GM19455 (cell line): ENCODE measurements around the gene IRAK4.

ENCODE experiments used
- ATAC-seq: cut with Tn5 transposase; IDR thresholded peaks from one replicate; pipeline ENCODE4 v1.9.1; 2021; ENCODE audit not compliant: unreplicated experiment

Gene IRAK4

GRCh38 chr12:43764528-43764927, 5.8 kb downstream of the IRAK4 start:
- no peak for ATAC-seq

- ATAC-seq, result no peak
Observed at GRCh38 chr12:43766291-43766690, 7.5 kb downstream of the IRAK4 start.

GRCh38 chr12:43776498-43776897, 17.7 kb downstream of the IRAK4 start:
- ATAC-seq, result no peak

- no peak for ATAC-seq
Observed at GRCh38 chr12:43786899-43787693, 28.3 kb downstream of the IRAK4 start.

- ATAC-seq, result no peak
Observed at GRCh38 chr12:43789941-43790340, 31.2 kb downstream of the IRAK4 start.

GRCh38 chr12:43795716-43796280, 37.0 kb downstream of the IRAK4 start:
- ATAC-seq, result no peak

GRCh38 chr12:43797561-43798217, 38.9 kb downstream of the IRAK4 start:
- no peak for ATAC-seq

- peak; percentile 21 for ATAC-seq
Observed at GRCh38 chr12:43805149-43805859, 46.6 kb downstream of the IRAK4 start.

GRCh38 chr12:43805860-43806736, 47.3 kb downstream of the IRAK4 start, which contains the start of gene TWF1:
Gene TWF1, minus strand, starts transcription at chr12:43806317. Its CDS starts 72 bp downstream, at chr12:43806245.
- peak; percentile 95 for ATAC-seq

GRCh38 chr12:43806737-43807072, 48.0 kb downstream of the IRAK4 start:
- ATAC-seq, result no peak

- ATAC-seq, result no peak
Observed at GRCh38 chr12:43807386-43807785, 48.6 kb downstream of the IRAK4 start.

GRCh38 chr12:43812057-43812456, 53.3 kb downstream of the IRAK4 start:
- ATAC-seq, result no peak

- ATAC-seq, result no peak
Observed at GRCh38 chr12:43812926-43813325, 54.2 kb downstream of the IRAK4 start.

- ATAC-seq, result no peak
Observed at GRCh38 chr12:43815416-43815815, 56.7 kb downstream of the IRAK4 start.

GRCh38 chr12:43816168-43816567, 57.4 kb downstream of the IRAK4 start:
- ATAC-seq, result no peak

GRCh38 chr12:43824207-43824775, 65.5 kb downstream of the IRAK4 start:
- no peak for ATAC-seq

- no peak for ATAC-seq
Observed at GRCh38 chr12:43826681-43827080, 67.9 kb downstream of the IRAK4 start.

- no peak for ATAC-seq
Observed at GRCh38 chr12:43827093-43827492, 68.3 kb downstream of the IRAK4 start.

GRCh38 chr12:43832463-43833168, 73.9 kb downstream of the IRAK4 start:
- no peak for ATAC-seq

GRCh38 chr12:43835264-43835655, 76.5 kb downstream of the IRAK4 start:
- ATAC-seq, result peak; percentile 14
